NB4 (cell line): Measurements from ENCODE around the gene CCNB2.

Experiments
- DNase-seq: peaks from one replicate; pipeline ENCODE4 v3.0.0; 2010; ENCODE audit warnings: low read depth
- H3K4me3 ChIP-seq: one replicate; pipeline ENCODE4 v1.5.1; 2011; ENCODE audit warnings: mild to moderate bottlenecking, low read depth, low read length, moderate library complexity
- MYC ChIP-seq: IDR thresholded peaks from 2 replicates; pipeline ENCODE4 v1.6.1; 2011; ENCODE audit warnings: low read depth, low read length
- POLR2A ChIP-seq: IDR thresholded peaks from 2 replicates; pipeline ENCODE4 v1.6.1; 2011; ENCODE audit warnings: mild to moderate bottlenecking; ENCODE audit not compliant: insufficient read length; ENCODE audit errors: extremely low read depth
- TF ChIP-seq, protein P1 (sequence below): IDR thresholded peaks from 2 replicates; pipeline ENCODE4 v1.6.1; 2011; ENCODE audit warnings: low read depth, low read length
- TF ChIP-seq, protein P2 (sequence below): IDR thresholded peaks from one replicate; pipeline ENCODE4 v1.5.1; 2012; ENCODE audit warnings: low read depth, low read length

The CCNB2 gene

DNA sequence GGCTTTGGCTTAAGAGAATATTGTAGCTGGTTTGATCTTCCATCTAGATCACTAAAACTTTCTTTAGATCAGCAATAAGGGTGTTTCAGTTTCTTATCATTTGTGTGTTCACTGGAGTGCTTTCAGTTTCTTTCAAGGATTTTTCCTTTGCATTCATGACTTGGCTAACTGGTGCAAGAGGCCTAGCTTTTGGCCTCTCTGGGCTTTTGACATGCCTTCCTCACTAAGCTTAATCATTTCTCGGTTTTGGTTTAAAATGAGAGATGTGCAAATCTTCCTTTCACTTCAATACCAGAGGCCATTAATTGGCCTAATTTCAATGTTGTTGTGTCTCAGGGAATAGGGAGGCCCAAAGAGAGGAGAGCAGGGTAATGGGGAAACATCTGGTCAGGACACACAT is 30.3 kb upstream of the CCNB2 start:
- TF ChIP-seq POLR2A (no peak), MYC (no peak)
- TF ChIP-seq, protein P1, sequence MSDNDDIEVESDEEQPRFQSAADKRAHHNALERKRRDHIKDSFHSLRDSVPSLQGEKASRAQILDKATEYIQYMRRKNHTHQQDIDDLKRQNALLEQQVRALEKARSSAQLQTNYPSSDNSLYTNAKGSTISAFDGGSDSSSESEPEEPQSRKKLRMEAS: no peak
- TF ChIP-seq, protein P2, sequence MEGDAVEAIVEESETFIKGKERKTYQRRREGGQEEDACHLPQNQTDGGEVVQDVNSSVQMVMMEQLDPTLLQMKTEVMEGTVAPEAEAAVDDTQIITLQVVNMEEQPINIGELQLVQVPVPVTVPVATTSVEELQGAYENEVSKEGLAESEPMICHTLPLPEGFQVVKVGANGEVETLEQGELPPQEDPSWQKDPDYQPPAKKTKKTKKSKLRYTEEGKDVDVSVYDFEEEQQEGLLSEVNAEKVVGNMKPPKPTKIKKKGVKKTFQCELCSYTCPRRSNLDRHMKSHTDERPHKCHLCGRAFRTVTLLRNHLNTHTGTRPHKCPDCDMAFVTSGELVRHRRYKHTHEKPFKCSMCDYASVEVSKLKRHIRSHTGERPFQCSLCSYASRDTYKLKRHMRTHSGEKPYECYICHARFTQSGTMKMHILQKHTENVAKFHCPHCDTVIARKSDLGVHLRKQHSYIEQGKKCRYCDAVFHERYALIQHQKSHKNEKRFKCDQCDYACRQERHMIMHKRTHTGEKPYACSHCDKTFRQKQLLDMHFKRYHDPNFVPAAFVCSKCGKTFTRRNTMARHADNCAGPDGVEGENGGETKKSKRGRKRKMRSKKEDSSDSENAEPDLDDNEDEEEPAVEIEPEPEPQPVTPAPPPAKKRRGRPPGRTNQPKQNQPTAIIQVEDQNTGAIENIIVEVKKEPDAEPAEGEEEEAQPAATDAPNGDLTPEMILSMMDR: no peak
- no peak overlapping the region for H3K4me3 ChIP-seq
- DNase-seq: no peak

DNA sequence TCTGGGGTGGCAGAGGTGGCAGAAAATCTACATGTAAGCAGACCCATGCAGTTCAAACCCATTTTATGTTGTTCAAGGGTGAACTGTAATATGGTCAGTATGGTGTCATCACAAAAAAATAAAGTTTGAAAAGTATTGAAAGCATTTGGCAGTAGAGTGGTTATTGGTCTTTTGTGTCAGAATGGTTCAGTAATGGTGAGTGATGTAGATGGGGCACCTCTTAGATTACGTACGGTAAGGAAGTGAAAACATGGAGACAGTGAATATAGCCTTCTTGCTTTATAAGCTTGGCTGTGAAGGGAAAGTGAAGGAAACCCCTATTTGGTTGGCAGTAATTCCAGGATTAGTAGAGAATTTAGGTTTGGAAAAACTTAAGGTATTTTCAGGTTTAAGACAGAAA is 17.2 kb upstream of the CCNB2 start:
- TF ChIP-seq MYC (no peak), POLR2A (no peak)
- TF ChIP-seq, protein P2: no peak
- TF ChIP-seq, protein P1: no peak
- no peak for DNase-seq
- no peak overlapping the region for H3K4me3 ChIP-seq

DNA sequence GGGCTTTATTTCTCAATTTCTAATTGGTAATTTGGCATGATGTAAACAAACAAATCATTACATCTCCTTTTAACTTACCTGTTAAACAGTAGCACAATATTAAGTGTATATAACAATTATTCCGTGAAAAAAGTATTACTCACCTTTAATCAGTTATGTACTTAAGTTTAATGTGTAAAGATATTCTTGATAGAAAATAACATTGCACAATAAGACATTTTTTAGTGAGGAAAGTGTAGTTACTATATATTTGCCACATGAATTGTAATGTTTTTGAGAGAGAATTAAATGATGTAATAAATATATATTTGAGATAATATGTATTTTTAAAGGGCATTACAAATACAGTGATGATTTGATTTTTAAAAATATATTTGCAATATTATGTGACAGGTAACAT is 10.9 kb upstream of the CCNB2 start:
- DNase-seq: no peak
- H3K4me3 ChIP-seq: no peak overlapping the region
- TF ChIP-seq, protein P2: no peak
- TF ChIP-seq MYC (no peak), POLR2A (no peak)
- TF ChIP-seq, protein P1: no peak

DNA sequence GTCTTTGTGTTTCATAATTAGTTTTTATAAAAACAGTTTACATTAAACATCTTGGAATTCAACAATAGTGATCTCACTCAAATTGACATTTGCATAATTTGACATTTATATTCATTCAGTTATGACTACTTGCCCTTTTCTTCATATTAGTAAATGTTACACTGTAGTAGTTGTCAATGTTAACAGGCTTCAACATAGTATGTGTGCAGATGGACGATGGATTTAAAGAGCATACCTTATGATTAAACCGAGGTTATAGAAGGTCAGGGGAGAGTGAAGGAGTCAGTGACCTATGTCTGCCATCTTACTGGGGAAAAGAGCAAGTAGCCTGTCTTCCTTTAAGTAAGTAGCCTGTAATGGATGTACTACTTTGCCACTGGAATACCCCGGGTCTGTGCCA is 8.5 kb upstream of the CCNB2 start:
- DNase-seq: no peak
- TF ChIP-seq, protein P1: no peak
- no peak overlapping the region for H3K4me3 ChIP-seq

DNA sequence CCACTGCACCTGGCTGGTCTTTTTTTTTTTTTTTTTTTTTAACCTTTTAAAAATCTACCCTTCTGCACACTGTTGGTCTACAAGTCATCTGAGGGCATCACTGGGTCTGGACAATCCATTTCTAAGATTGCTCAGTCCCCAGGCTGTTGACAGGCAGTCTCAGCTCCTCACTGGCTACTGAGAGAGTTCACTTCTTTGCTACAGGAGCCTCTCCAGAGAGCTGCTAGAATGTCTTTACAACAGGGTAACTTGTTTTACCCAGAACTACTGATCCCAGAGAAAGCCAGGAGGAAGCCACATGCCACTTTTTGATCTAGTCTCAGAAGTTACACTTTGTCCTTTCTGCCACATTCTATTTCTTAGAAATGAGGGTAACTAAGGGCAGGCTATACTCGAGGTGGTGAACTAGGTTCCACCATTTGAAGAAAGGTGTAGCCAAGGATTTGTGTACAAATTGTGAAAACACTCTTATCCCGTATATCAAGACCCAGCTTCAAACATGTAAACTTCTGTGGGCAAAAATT is 5.7 kb upstream of the CCNB2 start:
- H3K4me3 ChIP-seq: no peak overlapping the region
- TF ChIP-seq POLR2A (no peak), MYC (no peak)
- TF ChIP-seq, protein P2: no peak
- TF ChIP-seq, protein P1: no peak
- no peak for DNase-seq

DNA sequence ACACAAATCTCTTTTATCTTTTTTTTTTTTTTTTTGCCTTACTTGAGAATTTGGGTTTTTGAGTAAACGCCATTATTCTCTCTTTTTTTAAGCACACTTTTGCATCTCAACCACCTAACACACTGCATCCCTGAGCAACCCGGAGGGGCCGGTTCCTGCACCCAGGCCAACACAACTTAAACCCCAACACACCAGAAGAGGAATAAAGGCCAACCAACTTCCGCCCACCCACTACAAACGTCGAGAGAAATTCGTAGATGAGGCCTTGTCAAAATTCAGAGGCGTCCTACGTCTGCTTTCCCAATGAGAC is 389 bp upstream of the CCNB2 start:
- H3K4me3 ChIP-seq: peak overlapping the region; percentile 94
- DNase-seq: no peak
- no peak for TF ChIP-seq MYC
- TF ChIP-seq, protein P2: no peak
- TF ChIP-seq POLR2A: no peak
